ENCODE results near the gene CNGA3. TPM values are rescaled to one million over a fixed set of nuclear protein-coding genes. Genes with fewer than 3 reads are reported as not detected.

The CNGA3 gene
- total and polyA plus RNA-seq, 7 donors: 0.47 to 8.6 (median 4.3) TPM; not detected in 2

DNA sequence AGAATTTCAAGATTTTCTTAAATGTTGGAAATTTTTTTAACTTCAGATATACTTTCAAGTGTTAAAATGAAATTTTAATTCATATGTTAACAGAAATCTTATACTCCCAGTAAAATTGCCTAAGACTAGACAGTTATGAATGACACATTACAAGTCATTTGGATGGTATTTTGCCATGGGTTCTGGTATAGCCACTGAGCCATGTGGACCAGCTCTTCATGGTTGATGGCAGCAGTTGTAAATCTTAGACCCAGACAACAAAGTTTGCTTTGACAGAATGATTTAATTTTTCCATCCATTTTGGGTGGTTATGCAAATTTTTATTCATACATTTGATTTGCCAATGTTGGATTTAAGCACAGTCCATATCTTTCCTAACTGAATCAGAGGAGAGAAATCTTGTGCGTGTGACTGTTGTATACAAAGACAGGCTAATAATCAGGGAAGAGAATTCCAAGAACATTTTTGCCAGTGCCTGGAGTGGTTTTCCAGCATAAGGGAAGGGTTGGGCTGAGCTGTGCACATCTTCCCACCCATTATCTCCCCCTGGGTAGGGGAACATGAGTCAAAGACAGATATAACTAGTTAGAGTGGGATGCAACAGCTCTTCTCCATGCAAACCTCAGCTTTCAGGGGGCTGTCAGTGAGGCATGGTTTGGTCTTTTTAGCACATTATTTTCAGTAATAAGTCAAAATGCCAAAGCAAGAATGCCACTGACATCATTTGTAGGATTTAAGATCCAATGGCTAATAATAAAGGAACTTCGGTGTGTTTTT lies 70.3 kb downstream of the CNGA3 start:
- Histone ChIP-seq H3K36me3 (no peaks in the 10 kb centered on the region), H3K27me3 (no peaks in the 10 kb centered on the region), H3K4me1 (peaks cover 0 to 4% (median 0%) of the 10 kb centered on the region in 4 donors), H3K27ac (no peak overlapping the region), H3K4me3 (no peak overlapping the region), H3K9me3 (no peaks in the 10 kb centered on the region)
- intact Hi-C loops (cut with DNase I): loop anchor here (10.0 kb wide), 1 partner anchor 418 kb away; no protein-coding TSS in a partner anchor
- 90 to 93% methylated on average over 2 of the region's 2 CpGs for WGBS, 2 donors
- no peak for DNase-seq
- TF ChIP-seq, protein P1, sequence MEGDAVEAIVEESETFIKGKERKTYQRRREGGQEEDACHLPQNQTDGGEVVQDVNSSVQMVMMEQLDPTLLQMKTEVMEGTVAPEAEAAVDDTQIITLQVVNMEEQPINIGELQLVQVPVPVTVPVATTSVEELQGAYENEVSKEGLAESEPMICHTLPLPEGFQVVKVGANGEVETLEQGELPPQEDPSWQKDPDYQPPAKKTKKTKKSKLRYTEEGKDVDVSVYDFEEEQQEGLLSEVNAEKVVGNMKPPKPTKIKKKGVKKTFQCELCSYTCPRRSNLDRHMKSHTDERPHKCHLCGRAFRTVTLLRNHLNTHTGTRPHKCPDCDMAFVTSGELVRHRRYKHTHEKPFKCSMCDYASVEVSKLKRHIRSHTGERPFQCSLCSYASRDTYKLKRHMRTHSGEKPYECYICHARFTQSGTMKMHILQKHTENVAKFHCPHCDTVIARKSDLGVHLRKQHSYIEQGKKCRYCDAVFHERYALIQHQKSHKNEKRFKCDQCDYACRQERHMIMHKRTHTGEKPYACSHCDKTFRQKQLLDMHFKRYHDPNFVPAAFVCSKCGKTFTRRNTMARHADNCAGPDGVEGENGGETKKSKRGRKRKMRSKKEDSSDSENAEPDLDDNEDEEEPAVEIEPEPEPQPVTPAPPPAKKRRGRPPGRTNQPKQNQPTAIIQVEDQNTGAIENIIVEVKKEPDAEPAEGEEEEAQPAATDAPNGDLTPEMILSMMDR (IDR thresholded peaks at IDR 0.05): no peak
- TF ChIP-seq POLR2AphosphoS5 (IDR thresholded peaks at IDR 0.05): no peak
- no peak for TF ChIP-seq EP300 (IDR thresholded peaks at IDR 0.05)
- TF ChIP-seq POLR2A (IDR thresholded peaks at IDR 0.05): no peak

DNA sequence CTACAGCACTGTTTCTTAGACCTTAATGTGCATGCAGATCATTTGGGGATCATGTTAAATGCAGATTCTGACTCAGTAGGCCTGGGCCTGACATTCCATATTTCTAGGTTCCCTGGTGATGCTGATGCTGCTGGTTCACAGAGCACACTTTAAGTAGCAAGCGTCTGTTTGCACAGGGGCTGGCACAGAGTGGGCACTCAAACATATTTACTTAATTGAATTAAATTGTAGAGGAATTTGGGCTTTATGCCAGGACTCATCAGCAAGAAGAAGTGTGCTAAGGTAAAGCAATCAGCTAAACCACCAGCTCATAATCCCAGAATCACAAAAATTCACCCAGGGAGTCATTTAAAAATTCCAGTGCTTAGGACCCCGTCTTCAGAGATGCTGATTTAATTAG lies 73.3 kb downstream of the CNGA3 start:
- intact Hi-C loops (cut with DNase I): loop anchor here (10.0 kb wide), 1 partner anchor 415 kb away; no protein-coding TSS in a partner anchor
- no peaks in the 10 kb centered on the region for H3K4me1 ChIP-seq
- no peak for DNase-seq
- peak overlapping the region in 1 of 4 donors; percentile 11 for H3K27ac ChIP-seq
- H3K27me3 ChIP-seq: no peaks in the 10 kb centered on the region
- peaks cover 0 to 3% (median 0%) of the 10 kb centered on the region in 4 donors for H3K9me3 ChIP-seq
- H3K36me3 ChIP-seq: no peaks in the 10 kb centered on the region
- TF ChIP-seq POLR2A (IDR thresholded peaks at IDR 0.05) (no peak), POLR2AphosphoS5 (IDR thresholded peaks at IDR 0.05) (no peak), EP300 (IDR thresholded peaks at IDR 0.05) (no peak)
- TF ChIP-seq, protein P1 (IDR thresholded peaks at IDR 0.05): no peak
- H3K4me3 ChIP-seq: no peak overlapping the region
- WGBS, 2 donors: 74 to 84% methylated on average over 2 of the region's 2 CpGs

DNA sequence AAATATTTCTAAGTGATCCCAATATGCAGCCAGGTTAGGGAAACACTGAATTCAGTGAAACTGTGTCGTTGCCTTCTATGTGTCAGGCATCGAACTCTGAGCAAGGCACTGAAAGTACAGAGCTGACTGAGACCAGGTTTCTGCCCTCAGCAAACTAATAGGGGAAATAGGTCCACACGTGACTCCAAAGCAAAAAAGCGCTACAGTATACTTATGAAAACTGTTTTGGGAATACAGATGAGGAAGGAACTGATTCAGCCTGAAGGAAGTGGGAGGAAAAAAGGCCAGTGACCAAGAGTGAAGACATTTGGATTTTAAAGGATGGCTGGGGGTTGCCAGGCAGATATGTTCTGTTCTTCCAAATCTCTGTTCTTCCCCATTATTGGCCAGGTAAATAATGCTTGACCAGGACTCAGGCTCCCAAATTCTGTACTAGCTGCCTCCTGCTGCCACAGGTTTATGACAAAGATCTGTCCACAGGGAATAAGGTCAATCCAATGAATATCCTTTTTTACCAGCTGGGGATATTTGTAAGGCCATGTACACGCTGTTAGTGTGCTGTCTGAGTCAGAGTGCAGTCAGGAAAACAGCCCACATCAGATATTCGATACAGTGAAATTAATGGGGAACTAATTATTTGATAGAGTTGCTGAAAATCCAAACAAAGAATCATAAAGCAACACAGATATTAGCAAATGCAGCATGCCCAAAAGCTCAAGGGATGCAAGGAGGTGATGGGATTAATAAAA lies 73.9 kb downstream of the CNGA3 start:
- intact Hi-C loops (cut with DNase I): loop anchor here (10.0 kb wide), 1 partner anchor 415 kb away; no protein-coding TSS in a partner anchor
- H3K4me1 ChIP-seq: no peaks in the 10 kb centered on the region
- DNase-seq: no peak

DNA sequence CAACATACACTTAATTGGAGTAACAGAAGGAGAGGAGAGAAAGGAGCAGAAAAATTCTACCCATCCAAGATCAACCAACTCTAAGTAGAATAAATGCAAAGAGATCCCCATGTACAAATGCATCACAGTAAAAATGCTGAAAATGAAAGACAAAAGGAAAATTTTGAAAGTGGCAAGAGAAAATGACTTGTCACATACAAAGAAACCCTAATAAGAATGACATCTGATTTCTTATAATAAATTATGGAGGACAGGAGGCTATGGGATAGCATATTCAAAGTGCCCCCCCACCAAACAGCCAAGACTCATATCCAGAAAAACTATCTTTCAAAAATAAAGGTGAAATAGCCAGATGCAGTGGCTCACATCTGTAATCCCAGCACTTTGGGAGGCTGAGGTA lies 76.2 kb downstream of the CNGA3 start:
- Histone ChIP-seq H3K27ac (no peak overlapping the region), H3K4me3 (no peak overlapping the region), H3K4me1 (no peaks in the 10 kb centered on the region), H3K9me3 (peaks cover 0 to 3% (median 0%) of the 10 kb centered on the region in 4 donors), H3K27me3 (no peaks in the 10 kb centered on the region), H3K36me3 (no peaks in the 10 kb centered on the region)
- TF ChIP-seq POLR2A (IDR thresholded peaks at IDR 0.05): no peak
- TF ChIP-seq, protein P1 (IDR thresholded peaks at IDR 0.05): no peak
- TF ChIP-seq EP300 (IDR thresholded peaks at IDR 0.05): no peak
- TF ChIP-seq POLR2AphosphoS5 (IDR thresholded peaks at IDR 0.05): no peak
- no peak for DNase-seq
- intact Hi-C loops (cut with DNase I): no loop called here

More for the DNA sequence above, 73.9 kb downstream of the CNGA3 start:
- Histone ChIP-seq H3K4me3 (no peak overlapping the region), H3K27me3 (no peaks in the 10 kb centered on the region), H3K36me3 (no peaks in the 10 kb centered on the region), H3K9me3 (peaks cover 0 to 3% (median 0%) of the 10 kb centered on the region in 4 donors), H3K27ac (peak overlapping the region in 1 of 4 donors; percentile 11)
- WGBS, 2 donors: 78 to 81% methylated on average over 6 of the region's 6 CpGs
- TF ChIP-seq EP300 (IDR thresholded peaks at IDR 0.05) (no peak), POLR2AphosphoS5 (IDR thresholded peaks at IDR 0.05) (no peak)
- TF ChIP-seq, protein P1 (IDR thresholded peaks at IDR 0.05): no peak

All from sigmoid colon (tissue), 7 donors.